ENCODE measurements around the gene ZNF256. TPM values are rescaled to one million over a fixed set of nuclear protein-coding genes. Genes with fewer than 3 reads are reported as not detected.
A peak's percentile ranks its signal among the peaks of the same experiment; 100 is the strongest.

ZNF256 gene
- total and polyA plus RNA-seq, 2 of the 13 experiments (the other 11 are each of a cell fraction or from before 2014, with no cell fraction given): 3.8 to 6.0 TPM

DNA sequence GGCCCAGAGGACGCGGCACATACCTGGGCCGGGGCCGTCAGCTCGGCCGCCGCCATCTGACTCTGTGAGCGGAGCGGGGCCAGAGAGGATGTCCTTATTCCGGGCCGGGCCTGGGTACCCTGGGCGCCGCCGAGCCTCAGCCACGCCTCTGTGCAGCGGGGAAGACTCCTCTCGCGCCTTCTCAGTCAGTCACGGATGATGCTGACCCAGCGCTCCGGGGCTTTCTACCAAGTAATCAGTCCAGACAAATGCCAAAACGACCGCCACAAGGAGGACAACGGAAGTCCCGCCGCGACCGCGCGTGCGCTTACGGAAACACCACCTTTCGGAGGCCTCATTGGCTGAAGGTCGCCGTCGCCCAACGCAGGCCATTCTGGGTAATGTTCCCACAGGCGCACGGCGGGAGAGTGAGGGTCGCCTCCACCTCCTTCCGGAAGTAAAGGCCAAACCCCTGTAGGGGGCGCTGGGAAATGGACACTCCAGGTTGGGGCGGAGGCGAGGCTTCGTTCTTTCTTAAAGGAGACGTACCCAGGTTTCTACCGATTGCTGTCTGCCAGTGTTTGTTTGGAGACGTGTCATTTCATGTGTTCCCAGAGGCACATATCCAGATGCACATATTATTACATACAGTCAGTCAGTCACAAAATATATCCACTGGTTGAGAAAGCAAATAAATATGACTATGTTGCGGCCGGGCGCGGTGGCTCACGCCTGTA is at the start of gene ZNF256 (continued):
- TF ChIP-seq, protein P1, sequence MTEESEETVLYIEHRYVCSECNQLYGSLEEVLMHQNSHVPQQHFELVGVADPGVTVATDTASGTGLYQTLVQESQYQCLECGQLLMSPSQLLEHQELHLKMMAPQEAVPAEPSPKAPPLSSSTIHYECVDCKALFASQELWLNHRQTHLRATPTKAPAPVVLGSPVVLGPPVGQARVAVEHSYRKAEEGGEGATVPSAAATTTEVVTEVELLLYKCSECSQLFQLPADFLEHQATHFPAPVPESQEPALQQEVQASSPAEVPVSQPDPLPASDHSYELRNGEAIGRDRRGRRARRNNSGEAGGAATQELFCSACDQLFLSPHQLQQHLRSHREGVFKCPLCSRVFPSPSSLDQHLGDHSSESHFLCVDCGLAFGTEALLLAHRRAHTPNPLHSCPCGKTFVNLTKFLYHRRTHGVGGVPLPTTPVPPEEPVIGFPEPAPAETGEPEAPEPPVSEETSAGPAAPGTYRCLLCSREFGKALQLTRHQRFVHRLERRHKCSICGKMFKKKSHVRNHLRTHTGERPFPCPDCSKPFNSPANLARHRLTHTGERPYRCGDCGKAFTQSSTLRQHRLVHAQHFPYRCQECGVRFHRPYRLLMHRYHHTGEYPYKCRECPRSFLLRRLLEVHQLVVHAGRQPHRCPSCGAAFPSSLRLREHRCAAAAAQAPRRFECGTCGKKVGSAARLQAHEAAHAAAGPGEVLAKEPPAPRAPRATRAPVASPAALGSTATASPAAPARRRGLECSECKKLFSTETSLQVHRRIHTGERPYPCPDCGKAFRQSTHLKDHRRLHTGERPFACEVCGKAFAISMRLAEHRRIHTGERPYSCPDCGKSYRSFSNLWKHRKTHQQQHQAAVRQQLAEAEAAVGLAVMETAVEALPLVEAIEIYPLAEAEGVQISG (CRISPR knock-in tag; IDR thresholded peaks at IDR 0.05): peak; percentile 89
- TF ChIP-seq ZBTB38 (CRISPR knock-in tag; IDR thresholded peaks at IDR 0.05) (no peak), ZSCAN22 (CRISPR knock-in tag; IDR thresholded peaks at IDR 0.05) (peak; percentile 100), ZNF230 (CRISPR knock-in tag; IDR thresholded peaks at IDR 0.05) (no peak), POLR2AphosphoS5 (IDR thresholded peaks at IDR 0.05; ENCODE audit: low read depth, low read length) (peak; percentile 56), ZFP36L1 (CRISPR knock-in tag; IDR thresholded peaks at IDR 0.05) (no peak), ZNF720 (CRISPR knock-in tag; IDR thresholded peaks at IDR 0.05) (no peak), NFYB (CRISPR knock-in tag; IDR thresholded peaks at IDR 0.05) (peak; percentile 83), FOXA3 (CRISPR knock-in tag; IDR thresholded peaks at IDR 0.05) (peak; percentile 62), ZNF101 (CRISPR knock-in tag; IDR thresholded peaks at IDR 0.05; ENCODE audit: borderline replicate concordance, low read depth) (0 out of 2 replicates have a peak, but pooled peaks have one; percentile 28), FOSL1 (CRISPR knock-in tag; IDR thresholded peaks at IDR 0.05; ENCODE audit: borderline replicate concordance) (no peak), SIX4 (CRISPR knock-in tag; IDR thresholded peaks at IDR 0.05) (no peak), ZNF615 (CRISPR knock-in tag; IDR thresholded peaks at IDR 0.05; ENCODE audit: borderline replicate concordance) (no peak), NFE2L1 (CRISPR knock-in tag; IDR thresholded peaks at IDR 0.05; ENCODE audit: borderline replicate concordance) (no peak), MYC (CRISPR knock-in tag; IDR thresholded peaks at IDR 0.05; ENCODE audit: borderline replicate concordance) (peak; percentile 63; the same call in 1 of the 2 replicates), YEATS2 (CRISPR knock-in tag; IDR thresholded peaks at IDR 0.05; ENCODE audit: borderline replicate concordance) (peak; percentile 94)
- TF ChIP-seq, protein P2, sequence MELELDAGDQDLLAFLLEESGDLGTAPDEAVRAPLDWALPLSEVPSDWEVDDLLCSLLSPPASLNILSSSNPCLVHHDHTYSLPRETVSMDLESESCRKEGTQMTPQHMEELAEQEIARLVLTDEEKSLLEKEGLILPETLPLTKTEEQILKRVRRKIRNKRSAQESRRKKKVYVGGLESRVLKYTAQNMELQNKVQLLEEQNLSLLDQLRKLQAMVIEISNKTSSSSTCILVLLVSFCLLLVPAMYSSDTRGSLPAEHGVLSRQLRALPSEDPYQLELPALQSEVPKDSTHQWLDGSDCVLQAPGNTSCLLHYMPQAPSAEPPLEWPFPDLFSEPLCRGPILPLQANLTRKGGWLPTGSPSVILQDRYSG (CRISPR knock-in tag; IDR thresholded peaks at IDR 0.05): no peak
- TF ChIP-seq, protein P3, sequence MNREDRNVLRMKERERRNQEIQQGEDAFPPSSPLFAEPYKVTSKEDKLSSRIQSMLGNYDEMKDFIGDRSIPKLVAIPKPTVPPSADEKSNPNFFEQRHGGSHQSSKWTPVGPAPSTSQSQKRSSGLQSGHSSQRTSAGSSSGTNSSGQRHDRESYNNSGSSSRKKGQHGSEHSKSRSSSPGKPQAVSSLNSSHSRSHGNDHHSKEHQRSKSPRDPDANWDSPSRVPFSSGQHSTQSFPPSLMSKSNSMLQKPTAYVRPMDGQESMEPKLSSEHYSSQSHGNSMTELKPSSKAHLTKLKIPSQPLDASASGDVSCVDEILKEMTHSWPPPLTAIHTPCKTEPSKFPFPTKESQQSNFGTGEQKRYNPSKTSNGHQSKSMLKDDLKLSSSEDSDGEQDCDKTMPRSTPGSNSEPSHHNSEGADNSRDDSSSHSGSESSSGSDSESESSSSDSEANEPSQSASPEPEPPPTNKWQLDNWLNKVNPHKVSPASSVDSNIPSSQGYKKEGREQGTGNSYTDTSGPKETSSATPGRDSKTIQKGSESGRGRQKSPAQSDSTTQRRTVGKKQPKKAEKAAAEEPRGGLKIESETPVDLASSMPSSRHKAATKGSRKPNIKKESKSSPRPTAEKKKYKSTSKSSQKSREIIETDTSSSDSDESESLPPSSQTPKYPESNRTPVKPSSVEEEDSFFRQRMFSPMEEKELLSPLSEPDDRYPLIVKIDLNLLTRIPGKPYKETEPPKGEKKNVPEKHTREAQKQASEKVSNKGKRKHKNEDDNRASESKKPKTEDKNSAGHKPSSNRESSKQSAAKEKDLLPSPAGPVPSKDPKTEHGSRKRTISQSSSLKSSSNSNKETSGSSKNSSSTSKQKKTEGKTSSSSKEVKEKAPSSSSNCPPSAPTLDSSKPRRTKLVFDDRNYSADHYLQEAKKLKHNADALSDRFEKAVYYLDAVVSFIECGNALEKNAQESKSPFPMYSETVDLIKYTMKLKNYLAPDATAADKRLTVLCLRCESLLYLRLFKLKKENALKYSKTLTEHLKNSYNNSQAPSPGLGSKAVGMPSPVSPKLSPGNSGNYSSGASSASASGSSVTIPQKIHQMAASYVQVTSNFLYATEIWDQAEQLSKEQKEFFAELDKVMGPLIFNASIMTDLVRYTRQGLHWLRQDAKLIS (CRISPR knock-in tag; IDR thresholded peaks at IDR 0.05): no peak
- TF ChIP-seq, protein P4, sequence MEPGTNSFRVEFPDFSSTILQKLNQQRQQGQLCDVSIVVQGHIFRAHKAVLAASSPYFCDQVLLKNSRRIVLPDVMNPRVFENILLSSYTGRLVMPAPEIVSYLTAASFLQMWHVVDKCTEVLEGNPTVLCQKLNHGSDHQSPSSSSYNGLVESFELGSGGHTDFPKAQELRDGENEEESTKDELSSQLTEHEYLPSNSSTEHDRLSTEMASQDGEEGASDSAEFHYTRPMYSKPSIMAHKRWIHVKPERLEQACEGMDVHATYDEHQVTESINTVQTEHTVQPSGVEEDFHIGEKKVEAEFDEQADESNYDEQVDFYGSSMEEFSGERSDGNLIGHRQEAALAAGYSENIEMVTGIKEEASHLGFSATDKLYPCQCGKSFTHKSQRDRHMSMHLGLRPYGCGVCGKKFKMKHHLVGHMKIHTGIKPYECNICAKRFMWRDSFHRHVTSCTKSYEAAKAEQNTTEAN (CRISPR knock-in tag; conservative IDR thresholded peaks at IDR 0.05): peak; percentile 20; the same call in 1 of the 2 replicates

Data from HepG2 (cell line).